GM18511 (cell line): ENCODE measurements around the gene DYSF.

ENCODE experiments used
- ATAC-seq: cut with Tn5 transposase; IDR thresholded peaks from one replicate; pipeline ENCODE4 v1.9.1; 2021; ENCODE audit warnings: mild to moderate bottlenecking, moderate library complexity; ENCODE audit not compliant: unreplicated experiment

DYSF gene

GRCh38 chr2:71547616-71548285 is 94.4 kb downstream of the DYSF start:
- ATAC-seq = no peak

- ATAC-seq = no peak
Observed at GRCh38 chr2:71548646-71549425, 95.5 kb downstream of the DYSF start.

GRCh38 chr2:71550801-71551630 is 97.7 kb downstream of the DYSF start:
- no peak for ATAC-seq

GRCh38 chr2:71551631-71551915 is 98.2 kb downstream of the DYSF start:
- ATAC-seq = no peak

GRCh38 chr2:71552356-71552755 is 99.0 kb downstream of the DYSF start:
- no peak for ATAC-seq

GRCh38 chr2:71552861-71553301 is 99.5 kb downstream of the DYSF start:
- ATAC-seq = no peak

GRCh38 chr2:71554028-71554705 is 100.8 kb downstream of the DYSF start:
- no peak for ATAC-seq

GRCh38 chr2:71554706-71555056 is 101.3 kb downstream of the DYSF start:
- no peak for ATAC-seq

GRCh38 chr2:71555798-71556454 is 102.6 kb downstream of the DYSF start:
- no peak for ATAC-seq

GRCh38 chr2:71556692-71557250 is 103.4 kb downstream of the DYSF start:
- ATAC-seq = no peak

- no peak for ATAC-seq
Observed at GRCh38 chr2:71557321-71557720, 104.0 kb downstream of the DYSF start.

GRCh38 chr2:71558300-71559051 is 105.1 kb downstream of the DYSF start:
- ATAC-seq = no peak

- no peak for ATAC-seq
Observed at GRCh38 chr2:71559080-71559827, 105.9 kb downstream of the DYSF start.

- ATAC-seq = no peak
Observed at GRCh38 chr2:71559828-71560637, 106.7 kb downstream of the DYSF start.

- ATAC-seq = no peak
Observed at GRCh38 chr2:71560638-71561011, 107.3 kb downstream of the DYSF start.

GRCh38 chr2:71561441-71562267 is 108.3 kb downstream of the DYSF start:
- no peak for ATAC-seq

GRCh38 chr2:71562518-71562917 is 109.2 kb downstream of the DYSF start:
- no peak for ATAC-seq
